HG02852 (cell line): ENCODE results near the gene DAAM1.

Experiments
- ATAC-seq: cut with Tn5 transposase; IDR thresholded peaks from one replicate; pipeline ENCODE4 v1.9.1; 2021; ENCODE audit warnings: mild to moderate bottlenecking, moderate library complexity; ENCODE audit not compliant: unreplicated experiment

Gene DAAM1

GRCh38 chr14:59356312-59356711 is 167.8 kb downstream of the DAAM1 start:
- ATAC-seq: peak; percentile 30

GRCh38 chr14:59356767-59357166 is 168.3 kb downstream of the DAAM1 start:
- ATAC-seq: peak; percentile 88

- no peak for ATAC-seq
Observed at GRCh38 chr14:59358102-59358501, 169.6 kb downstream of the DAAM1 start.

- ATAC-seq: no peak
Observed at GRCh38 chr14:59358784-59359183, 170.3 kb downstream of the DAAM1 start.

GRCh38 chr14:59359431-59360124 is 171.1 kb downstream of the DAAM1 start:
- ATAC-seq: no peak

- no peak for ATAC-seq
Observed at GRCh38 chr14:59360233-59360632, 171.8 kb downstream of the DAAM1 start.

GRCh38 chr14:59360923-59361794 is 172.7 kb downstream of the DAAM1 start:
- no peak for ATAC-seq

- ATAC-seq: no peak
Observed at GRCh38 chr14:59362513-59362912, 174.0 kb downstream of the DAAM1 start.

- no peak for ATAC-seq
Observed at GRCh38 chr14:59363531-59364226, 175.2 kb downstream of the DAAM1 start.

GRCh38 chr14:59370158-59370742 is 181.8 kb downstream of the DAAM1 start:
- ATAC-seq: no peak

GRCh38 chr14:59371771-59372170 is 183.3 kb downstream of the DAAM1 start:
- no peak for ATAC-seq

GRCh38 chr14:59374048-59374447 is 185.6 kb downstream of the DAAM1 start:
- no peak for ATAC-seq

GRCh38 chr14:59376686-59377085 is 188.2 kb downstream of the DAAM1 start:
- peak; percentile 71 for ATAC-seq

- no peak for ATAC-seq
Observed at GRCh38 chr14:59377491-59377890, 189.0 kb downstream of the DAAM1 start.

GRCh38 chr14:59377991-59378601 is 189.6 kb downstream of the DAAM1 start:
- ATAC-seq: no peak

- no peak for ATAC-seq
Observed at GRCh38 chr14:59389936-59390335, 201.5 kb downstream of the DAAM1 start.

GRCh38 chr14:59391388-59391787 is 202.9 kb downstream of the DAAM1 start:
- ATAC-seq: no peak

GRCh38 chr14:59394268-59394667 is 205.8 kb downstream of the DAAM1 start:
- ATAC-seq: no peak

GRCh38 chr14:59395672-59396071 is 207.2 kb downstream of the DAAM1 start:
- no peak for ATAC-seq

- no peak for ATAC-seq
Observed at GRCh38 chr14:59398841-59399240, 210.4 kb downstream of the DAAM1 start.
